Activated naive CD8-positive, alpha-beta T cell treated with anti-CD3 and anti-CD28 coated beads, Interleukin-2, amount 10 ng/mL, durations not matched to agents 7 days and 5 days (primary cell): ENCODE measurements around the gene NUPR1. TPM values are rescaled to one million over a fixed set of nuclear protein-coding genes. Genes with fewer than 3 reads are reported as not detected.
"Not testable (repeated sequence)": the region's sequence is repeated elsewhere in the genome, so short reads cannot be mapped to it uniquely, and the experiment has no call there.

Experiments used
- ATAC-seq: fragments of 150-1000 bp; cut with Tn5 transposase; one replicate; pipeline ENCODE4 v1.10.0; 2021; ENCODE audit warnings: low read depth, moderate library complexity
- POLR2A ChIA-PET: fragments of 350-600 bp; sonication (Branson Sonifier 250); formaldehyde crosslinking; loops from one replicate; lab custom pipeline; 2021; ENCODE audit warnings: antibody characterized with exemption; lab: Charles Lee
- DNase-seq: peaks from one replicate; pipeline ENCODE4 v3.0.0; 2021
- H3K27ac Mint-ChIP-seq: one replicate; pipeline ENCODE4 v1.8.0; 2022; ENCODE audit warnings: mild to moderate bottlenecking, mixed read lengths
- H3K27me3 Mint-ChIP-seq: one replicate; pipeline ENCODE4 v1.8.0; 2022; ENCODE audit warnings: mild to moderate bottlenecking, moderate library complexity, mixed read lengths
- H3K36me3 Mint-ChIP-seq: one replicate; pipeline ENCODE4 v1.8.0; 2021; ENCODE audit warnings: mild to moderate bottlenecking, mixed read lengths
- H3K4me1 Mint-ChIP-seq: one replicate; pipeline ENCODE4 v1.8.0; 2021; ENCODE audit warnings: mixed read lengths
- H3K4me3 Mint-ChIP-seq: one replicate; pipeline ENCODE4 v1.8.0; 2022; ENCODE audit warnings: mild to moderate bottlenecking, moderate library complexity, mixed read lengths
- H3K9me3 Mint-ChIP-seq: one replicate; pipeline ENCODE4 v1.8.0; 2021; ENCODE audit warnings: mixed read lengths
- total RNA-seq, 2 experiments: library from RNA; stranded (reverse); gene quantifications; one replicate each; pipeline ENCODE4 v1.2.3, GENCODE V29; 2021

Gene NUPR1
- total RNA-seq, 2 experiments from 2014 or later = 0.20 TPM; not detected in 1

GRCh38 chr16:28528463-28528867 lies 10.3 kb downstream of the NUPR1 start:
- Mint-ChIP-seq H3K4me3 (no peak overlapping the region), H3K27ac (no peak overlapping the region), H3K27me3 (peaks cover 10% of the 10 kb centered on the region), H3K4me1 (peaks cover 3% of the 10 kb centered on the region), H3K9me3 (no peaks in the 10 kb centered on the region), H3K36me3 (no peaks in the 10 kb centered on the region)
- no peak for DNase-seq
- no peak for ATAC-seq
- POLR2A ChIA-PET = interaction anchor here (0.6 kb wide), 1 partner anchor 66 kb away, joined by 4 read pairs; no protein-coding TSS in a partner anchor

- H3K27ac Mint-ChIP-seq = no peak overlapping the region
- POLR2A ChIA-PET = interaction anchor here (0.6 kb wide), 1 partner anchor 66 kb away, joined by 4 read pairs; no protein-coding TSS in a partner anchor
- ATAC-seq = no peak
- H3K9me3 Mint-ChIP-seq = no peaks in the 10 kb centered on the region
- DNase-seq = no peak
- H3K4me1 Mint-ChIP-seq = peaks cover 4% of the 10 kb centered on the region
- no peaks in the 10 kb centered on the region for H3K36me3 Mint-ChIP-seq
- peaks cover 10% of the 10 kb centered on the region for H3K27me3 Mint-ChIP-seq
- no peak overlapping the region for H3K4me3 Mint-ChIP-seq
Observed at GRCh38 chr16:28527985-28528384, 10.8 kb downstream of the NUPR1 start.

GRCh38 chr16:28527100-28527785 lies 11.5 kb downstream of the NUPR1 start:
- not testable (repeated sequence) for H3K27me3 Mint-ChIP-seq

GRCh38 chr16:28526201-28527099 lies 12.3 kb downstream of the NUPR1 start:
- ATAC-seq = no peak
- DNase-seq = no peak
- POLR2A ChIA-PET = no interaction called here
- Mint-ChIP-seq H3K36me3 (no peaks in the 10 kb centered on the region), H3K9me3 (no peaks in the 10 kb centered on the region), H3K4me3 (no peak overlapping the region), H3K27me3 (peaks cover 10% of the 10 kb centered on the region), H3K4me1 (peaks cover 5% of the 10 kb centered on the region), H3K27ac (no peak overlapping the region)

More at GRCh38 chr16:28527100-28527785, 11.5 kb downstream of the NUPR1 start:
- DNase-seq, POLR2A ChIA-PET, H3K4me1 Mint-ChIP-seq, H3K36me3 Mint-ChIP-seq, H3K4me3 Mint-ChIP-seq, H3K9me3 Mint-ChIP-seq, ATAC-seq, H3K27ac Mint-ChIP-seq: not testable (repeated sequence)

GRCh38 chr16:28524681-28525171 lies 14.0 kb downstream of the NUPR1 start:
- ATAC-seq (peak; percentile 42), DNase-seq (no peak)
- no peaks in the 10 kb centered on the region for H3K9me3 Mint-ChIP-seq
- peaks cover 10% of the 10 kb centered on the region for H3K27me3 Mint-ChIP-seq
- H3K4me3 Mint-ChIP-seq = no peak overlapping the region
- POLR2A ChIA-PET = interaction anchor here (0.6 kb wide), 1 partner anchor 30 kb away, joined by 3 read pairs; the partner anchor contains the start of gene APOBR
- no peak overlapping the region for H3K27ac Mint-ChIP-seq
- H3K36me3 Mint-ChIP-seq = no peaks in the 10 kb centered on the region
- H3K4me1 Mint-ChIP-seq = peaks cover 5% of the 10 kb centered on the region

GRCh38 chr16:28522792-28523191 lies 16.0 kb downstream of the NUPR1 start:
- Mint-ChIP-seq H3K27ac (no peak overlapping the region), H3K9me3 (no peaks in the 10 kb centered on the region), H3K27me3 (peaks cover 7% of the 10 kb centered on the region), H3K36me3 (no peaks in the 10 kb centered on the region), H3K4me3 (no peak overlapping the region), H3K4me1 (peaks cover 5% of the 10 kb centered on the region)
- no peak for ATAC-seq
- no peak for DNase-seq
- POLR2A ChIA-PET = no interaction called here

GRCh38 chr16:28521436-28521835 lies 17.3 kb downstream of the NUPR1 start:
- Mint-ChIP-seq H3K4me1 (peaks cover 5% of the 10 kb centered on the region), H3K27ac (no peak overlapping the region), H3K27me3 (peaks cover 5% of the 10 kb centered on the region), H3K36me3 (no peaks in the 10 kb centered on the region), H3K9me3 (no peaks in the 10 kb centered on the region), H3K4me3 (no peak overlapping the region)
- no peak for DNase-seq
- no peak for ATAC-seq
- POLR2A ChIA-PET = no interaction called here

GRCh38 chr16:28520672-28521071 lies 18.1 kb downstream of the NUPR1 start:
- no peak overlapping the region for H3K27ac Mint-ChIP-seq
- POLR2A ChIA-PET = no interaction called here
- no peaks in the 10 kb centered on the region for H3K36me3 Mint-ChIP-seq
- ATAC-seq = no peak
- peaks cover 5% of the 10 kb centered on the region for H3K4me1 Mint-ChIP-seq
- no peak for DNase-seq
- no peaks in the 10 kb centered on the region for H3K9me3 Mint-ChIP-seq
- H3K4me3 Mint-ChIP-seq = no peak overlapping the region
- no peaks in the 10 kb centered on the region for H3K27me3 Mint-ChIP-seq

GRCh38 chr16:28514246-28514645 lies 24.5 kb downstream of the NUPR1 start:
- POLR2A ChIA-PET = no interaction called here
- Mint-ChIP-seq H3K27ac (no peak overlapping the region), H3K36me3 (no peaks in the 10 kb centered on the region), H3K9me3 (no peaks in the 10 kb centered on the region), H3K4me3 (no peak overlapping the region), H3K27me3 (no peaks in the 10 kb centered on the region), H3K4me1 (peaks cover 8% of the 10 kb centered on the region)
- no peak for DNase-seq
- ATAC-seq = no peak

- DNase-seq = no peak
- POLR2A ChIA-PET = no interaction called here
- Mint-ChIP-seq H3K27me3 (no peaks in the 10 kb centered on the region), H3K9me3 (no peaks in the 10 kb centered on the region), H3K4me3 (no peak overlapping the region), H3K36me3 (no peaks in the 10 kb centered on the region), H3K4me1 (peaks cover 8% of the 10 kb centered on the region), H3K27ac (no peak overlapping the region)
- no peak for ATAC-seq
Observed at GRCh38 chr16:28513484-28514181, 25.1 kb downstream of the NUPR1 start.

- no peaks in the 10 kb centered on the region for H3K9me3 Mint-ChIP-seq
- no peak for DNase-seq
- H3K4me1 Mint-ChIP-seq = peaks cover 18% of the 10 kb centered on the region
- POLR2A ChIA-PET = no interaction called here
- H3K27me3 Mint-ChIP-seq = no peaks in the 10 kb centered on the region
- no peak overlapping the region for H3K4me3 Mint-ChIP-seq
- ATAC-seq = no peak
- no peak overlapping the region for H3K27ac Mint-ChIP-seq
- H3K36me3 Mint-ChIP-seq = no peaks in the 10 kb centered on the region
Observed at GRCh38 chr16:28511801-28512789, 26.7 kb downstream of the NUPR1 start.

- no peak overlapping the region for H3K27ac Mint-ChIP-seq
- H3K36me3 Mint-ChIP-seq = no peaks in the 10 kb centered on the region
- DNase-seq = no peak
- no peaks in the 10 kb centered on the region for H3K27me3 Mint-ChIP-seq
- POLR2A ChIA-PET = no interaction called here
- H3K4me1 Mint-ChIP-seq = peaks cover 18% of the 10 kb centered on the region
- no peak for ATAC-seq
- H3K4me3 Mint-ChIP-seq = no peak overlapping the region
- H3K9me3 Mint-ChIP-seq = no peaks in the 10 kb centered on the region
Observed at GRCh38 chr16:28511031-28511430, 27.7 kb downstream of the NUPR1 start.
